ENCODE data around the gene VCL.
"Not testable (repeated sequence)": the region's sequence is repeated elsewhere in the genome, so short reads cannot be mapped to it uniquely, and the experiment has no call there.

The VCL gene

GRCh38 chr10:74006269-74006668 is 8.4 kb downstream of the VCL start:
- DNase-seq (ENCODE audit: low read depth in 2 of 2): no peak

DNA sequence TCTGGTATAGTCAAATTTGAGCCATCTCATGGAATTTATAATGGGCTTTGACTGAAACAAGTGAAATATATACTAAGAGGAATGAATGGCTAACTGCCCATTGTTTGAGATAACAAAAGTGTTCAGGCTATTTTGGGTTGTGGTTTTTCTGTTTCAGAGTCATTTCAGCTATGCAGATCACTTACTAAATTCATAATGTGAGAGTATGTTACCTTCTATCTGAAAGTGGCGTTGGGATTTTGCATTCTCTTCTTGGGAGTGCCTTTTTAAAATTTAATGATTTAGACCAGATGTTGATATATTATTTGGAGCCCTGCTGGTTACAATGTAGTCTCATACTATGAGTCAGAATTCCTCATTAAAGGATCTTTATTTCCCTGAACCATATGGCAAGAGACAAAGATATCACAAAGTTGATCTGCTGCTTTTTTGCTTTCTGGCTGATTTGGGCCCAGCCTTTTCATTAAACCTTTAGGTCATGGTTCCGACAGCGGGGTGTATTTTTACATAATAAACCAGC is 10.4 kb downstream of the VCL start:
- no peak for DNase-seq (ENCODE audit: low read depth in 2 of 2)

DNA sequence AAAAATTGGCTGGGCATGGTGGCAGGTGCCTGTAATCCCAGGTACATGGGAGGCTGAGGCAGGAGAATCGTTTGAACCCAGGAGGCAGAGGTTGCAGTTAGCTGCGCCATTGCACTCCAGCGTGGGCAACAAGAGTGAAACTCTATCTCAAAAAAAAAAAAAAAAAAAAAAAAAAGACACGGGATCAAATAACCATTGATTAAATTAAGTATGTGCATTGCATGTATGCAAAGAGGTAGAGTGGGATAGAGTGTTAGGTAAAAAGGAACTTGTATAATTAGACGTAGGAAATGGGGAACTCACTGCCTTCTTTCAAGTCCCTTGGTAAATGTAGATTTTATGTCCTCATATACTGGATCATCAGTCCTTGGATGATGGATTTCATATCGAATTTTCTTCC is 13.1 kb downstream of the VCL start:
- no peak for DNase-seq (ENCODE audit: low read depth in 2 of 2)

DNA sequence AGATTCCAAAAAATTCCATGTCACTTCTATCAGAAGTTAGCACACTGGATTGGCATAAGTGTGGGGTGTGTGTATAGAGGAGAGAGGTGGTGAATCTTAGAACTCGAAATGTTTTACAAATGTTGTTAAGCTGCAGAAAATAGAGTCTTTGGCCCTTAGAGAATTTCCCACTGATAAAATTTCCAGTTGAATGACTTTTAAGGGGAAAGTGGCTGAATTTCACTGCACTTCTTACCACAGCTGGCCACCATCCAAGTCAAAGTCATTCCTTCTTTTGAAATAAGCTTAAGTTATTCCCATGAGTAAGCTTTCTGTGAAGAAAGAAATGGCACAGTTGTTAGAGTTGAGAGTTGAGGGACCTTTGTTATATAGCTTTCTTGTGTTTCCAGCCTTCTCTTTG is 13.9 kb downstream of the VCL start:
- DNase-seq (ENCODE audit: low read depth in 2 of 2): no peak

DNA sequence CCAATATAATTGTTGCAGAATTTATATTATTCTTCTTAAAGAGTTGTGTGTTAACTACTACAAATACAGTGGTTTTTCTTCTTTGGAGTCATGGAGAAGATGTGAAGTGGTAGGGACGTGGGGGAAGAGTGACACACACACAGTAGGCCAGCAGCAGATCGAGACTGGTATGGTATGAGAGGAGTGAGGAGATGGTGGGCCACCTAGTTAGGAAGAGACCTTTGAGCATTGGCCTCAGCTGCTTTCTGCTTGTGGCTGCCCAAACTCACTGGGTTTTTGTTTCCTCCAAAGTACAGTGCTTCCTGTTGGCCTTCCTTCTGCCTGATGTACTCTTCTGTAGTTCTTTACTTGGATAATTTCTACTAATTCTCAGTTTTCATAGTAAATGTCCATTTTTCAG is 14.6 kb downstream of the VCL start:
- DNase-seq (ENCODE audit: low read depth in 2 of 2): no peak

GRCh38 chr10:74013004-74013403 is 15.1 kb downstream of the VCL start:
- DNase-seq (ENCODE audit: low read depth in 2 of 2): no peak

- not testable (repeated sequence) for DNase-seq (ENCODE audit: low read depth in 2 of 2)
Observed at GRCh38 chr10:74014574-74014973, 16.7 kb downstream of the VCL start.

DNA sequence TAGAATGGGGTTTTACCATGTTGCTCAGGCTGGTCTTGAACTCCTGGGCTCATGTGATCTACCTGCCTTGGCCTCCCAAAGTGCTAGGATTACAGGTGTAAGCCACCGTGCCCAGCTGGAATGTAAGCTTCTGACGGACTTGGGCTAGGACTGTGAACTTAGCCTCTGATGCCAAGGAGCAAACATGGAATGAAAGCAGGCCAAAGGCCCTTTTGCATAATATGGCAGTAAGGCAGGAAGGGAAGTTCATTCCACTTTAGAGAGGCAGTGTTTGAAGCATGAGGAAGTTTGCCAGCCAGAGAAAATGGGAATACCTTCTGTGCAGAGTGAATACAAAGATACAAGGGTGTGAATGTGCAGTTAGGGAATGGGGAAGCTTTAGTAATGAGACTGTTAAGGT is 20.3 kb downstream of the VCL start:
- no peak for DNase-seq (ENCODE audit: low read depth in 2 of 2)

- no peak for DNase-seq (ENCODE audit: low read depth in 2 of 2)
Observed at GRCh38 chr10:74021248-74022055, 23.5 kb downstream of the VCL start.

DNA sequence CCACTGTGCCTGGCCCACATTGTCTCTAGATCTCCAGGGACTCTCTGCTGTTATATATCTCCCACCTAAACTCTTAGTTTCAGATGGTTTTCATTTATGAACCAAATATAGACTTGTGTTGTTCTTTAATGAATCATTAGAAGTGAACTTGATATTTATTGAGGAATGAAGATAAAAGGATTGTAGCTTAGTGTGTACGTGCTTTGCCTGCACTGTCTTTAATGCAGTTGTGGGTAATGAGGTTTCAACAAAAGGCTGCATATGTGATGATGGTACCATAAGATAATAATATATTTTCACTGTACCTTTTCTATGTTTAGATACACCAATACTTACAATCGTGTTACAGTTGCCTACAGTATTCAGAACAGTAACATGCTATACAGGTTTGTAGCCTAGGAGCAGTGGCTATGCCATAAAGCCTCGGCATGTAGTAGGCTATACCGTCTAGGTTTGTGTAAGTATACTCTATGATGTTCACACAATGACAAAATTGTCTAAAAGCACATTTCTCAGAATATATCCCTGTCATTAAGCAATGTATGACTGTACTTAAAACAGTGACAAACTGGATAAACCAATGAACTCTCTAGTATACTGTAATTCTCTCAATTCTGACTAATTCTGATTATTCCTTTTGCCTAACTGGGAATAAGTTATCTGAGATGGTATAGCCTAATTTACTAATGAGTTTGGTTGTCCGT is 25.2 kb downstream of the VCL start:
- DNase-seq (ENCODE audit: low read depth in 2 of 2): no peak

- DNase-seq (ENCODE audit: low read depth in 2 of 2): no peak
Observed at GRCh38 chr10:74024600-74024999, 26.7 kb downstream of the VCL start.

DNA sequence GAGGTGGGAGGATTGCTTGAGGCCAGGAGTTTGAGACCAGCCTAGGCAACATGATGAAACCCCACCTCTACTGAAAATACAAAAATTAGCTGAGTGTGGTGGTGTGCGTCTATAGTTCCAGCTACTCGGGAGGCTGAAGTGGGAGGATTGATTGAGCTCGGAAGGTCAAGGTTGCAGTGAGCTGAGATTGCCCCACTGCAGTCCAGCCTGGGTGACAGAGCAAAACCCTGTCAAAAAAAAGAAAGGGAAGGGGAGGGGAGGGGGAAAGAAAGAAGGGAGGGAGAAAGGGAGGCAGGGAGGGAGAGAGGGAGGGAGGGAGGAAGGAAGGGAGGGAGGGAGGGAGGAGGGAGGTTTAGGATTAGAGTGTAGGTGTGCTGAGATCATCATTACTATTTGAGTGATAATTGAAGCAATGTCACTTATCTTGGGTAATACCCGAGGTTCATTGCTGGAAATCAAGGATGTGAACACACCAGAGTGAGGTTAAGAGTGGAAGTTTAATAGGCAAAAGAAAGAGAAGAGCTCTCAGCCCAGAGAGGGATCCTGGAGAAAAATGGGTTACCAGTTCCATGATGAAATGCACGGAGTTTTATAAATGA is 27.6 kb downstream of the VCL start:
- DNase-seq (ENCODE audit: low read depth in 2 of 2): no peak

GRCh38 chr10:74026428-74027015 is 28.6 kb downstream of the VCL start:
- DNase-seq (ENCODE audit: low read depth in 2 of 2): no peak

GRCh38 chr10:74027702-74028101 is 29.8 kb downstream of the VCL start:
- DNase-seq (ENCODE audit: low read depth in 2 of 2): no peak

DNA sequence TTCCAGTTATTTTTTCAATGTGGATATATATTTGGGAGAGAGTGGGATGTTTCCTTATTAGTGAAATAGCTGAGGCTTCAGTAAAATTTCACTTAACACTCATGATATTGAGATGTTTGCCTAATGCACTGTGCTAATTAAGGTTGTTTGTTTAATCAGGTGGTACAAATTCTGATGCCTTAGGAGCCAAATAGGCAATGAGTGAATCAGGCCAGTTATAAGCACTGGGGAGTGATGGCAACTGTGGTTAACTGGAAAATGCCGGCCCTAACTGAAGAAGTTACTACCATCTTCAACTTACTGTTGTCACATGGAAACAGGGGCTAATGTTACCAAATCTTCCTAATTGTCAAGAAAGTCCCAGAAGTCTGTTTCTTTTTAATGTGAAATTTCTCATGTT is 32.0 kb downstream of the VCL start:
- DNase-seq (ENCODE audit: low read depth in 2 of 2): no peak

DNA sequence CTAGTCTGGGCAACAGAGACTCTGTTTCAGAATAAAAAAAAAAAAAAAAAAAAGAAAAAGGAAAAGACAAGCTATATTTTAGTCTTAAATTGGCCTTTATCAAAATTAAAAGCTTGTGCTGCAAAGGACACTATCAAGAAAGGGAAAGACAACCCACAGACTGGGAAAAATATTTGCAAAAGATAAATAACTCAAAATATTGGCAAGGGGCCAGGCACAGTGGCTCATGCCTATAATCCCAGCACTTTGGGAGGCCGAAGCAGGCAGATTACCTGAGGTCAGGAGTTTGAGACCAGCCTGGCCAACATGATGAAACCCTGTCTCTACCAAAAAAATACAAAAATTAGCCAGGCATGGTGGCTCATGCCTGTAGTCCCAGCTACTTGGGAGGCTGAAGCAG is 34.3 kb downstream of the VCL start:
- DNase-seq (ENCODE audit: low read depth in 2 of 2): not testable (repeated sequence)

DNA sequence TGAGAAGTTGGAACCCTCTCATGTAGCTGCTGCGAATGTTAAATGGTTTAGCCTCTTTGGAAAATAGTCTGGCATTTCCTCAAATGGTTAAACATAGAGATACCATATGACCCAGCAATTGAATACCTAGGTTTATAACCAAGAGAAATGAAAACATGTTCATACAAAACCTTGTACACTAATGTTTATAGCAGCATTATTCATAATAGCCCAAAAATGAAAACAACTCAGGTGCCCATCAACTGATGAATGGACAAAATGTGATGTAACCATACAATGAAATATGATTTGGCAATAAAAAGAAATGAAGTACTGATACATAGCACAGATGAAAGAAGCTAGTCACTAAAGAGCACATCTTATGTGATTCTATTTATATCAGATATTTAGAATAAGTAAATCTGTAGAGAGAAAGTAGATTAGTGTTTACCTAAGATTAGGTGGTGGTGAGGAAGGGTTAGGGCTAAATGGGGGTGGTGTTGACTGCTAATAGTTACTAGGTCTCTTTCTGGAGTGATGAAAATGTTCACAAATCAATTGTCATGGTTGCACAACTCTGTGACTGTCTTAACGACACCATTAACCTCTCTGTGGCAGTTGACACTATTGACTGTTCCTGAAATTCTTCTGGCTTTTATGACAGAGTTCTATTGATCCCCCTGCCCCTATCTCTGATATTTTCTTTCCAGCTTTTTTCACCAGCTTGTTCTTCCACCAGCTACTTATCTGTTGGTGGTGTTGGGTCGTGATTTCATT is 35.2 kb downstream of the VCL start:
- no peak for DNase-seq (ENCODE audit: low read depth in 2 of 2)

DNA sequence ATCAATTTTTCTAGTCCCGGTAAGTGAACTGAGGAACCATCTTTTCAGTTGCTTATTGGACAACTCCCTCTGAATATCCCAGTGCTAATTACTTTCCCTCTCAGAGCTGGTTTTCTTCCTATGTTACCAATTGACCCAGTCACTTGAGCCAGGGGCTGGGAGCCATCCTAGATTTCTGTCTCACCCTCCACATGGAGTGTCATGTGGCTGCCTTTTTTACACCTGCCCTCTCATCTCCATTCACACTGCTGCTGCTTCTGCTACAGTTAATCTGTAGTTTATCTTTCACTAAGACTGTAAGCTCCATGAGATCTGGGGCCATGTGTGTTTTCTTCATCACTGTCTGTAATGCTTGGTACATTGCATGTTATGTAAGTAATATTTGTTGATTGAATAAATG is 35.8 kb downstream of the VCL start:
- DNase-seq (ENCODE audit: low read depth in 2 of 2): no peak

DNA sequence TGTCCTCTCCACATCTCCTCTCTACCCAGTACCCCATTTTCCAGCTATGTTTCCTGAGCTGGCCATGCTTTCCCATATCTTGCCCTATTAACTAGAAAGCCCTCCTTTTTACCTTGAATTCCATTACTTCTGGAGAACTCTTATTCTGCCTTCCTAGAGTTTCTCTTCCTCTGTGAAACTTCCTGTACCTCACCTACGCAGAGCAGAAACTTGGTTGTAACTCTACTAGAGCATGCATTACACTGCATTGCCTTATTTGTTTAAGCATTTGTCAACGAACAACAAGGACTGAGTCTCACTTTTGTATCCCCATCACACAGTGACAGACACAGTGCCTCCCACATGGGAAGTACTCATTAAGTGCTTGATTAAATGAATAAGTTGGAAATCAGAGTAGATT is 36.4 kb downstream of the VCL start:
- DNase-seq (ENCODE audit: low read depth in 2 of 2): no peak

DNA sequence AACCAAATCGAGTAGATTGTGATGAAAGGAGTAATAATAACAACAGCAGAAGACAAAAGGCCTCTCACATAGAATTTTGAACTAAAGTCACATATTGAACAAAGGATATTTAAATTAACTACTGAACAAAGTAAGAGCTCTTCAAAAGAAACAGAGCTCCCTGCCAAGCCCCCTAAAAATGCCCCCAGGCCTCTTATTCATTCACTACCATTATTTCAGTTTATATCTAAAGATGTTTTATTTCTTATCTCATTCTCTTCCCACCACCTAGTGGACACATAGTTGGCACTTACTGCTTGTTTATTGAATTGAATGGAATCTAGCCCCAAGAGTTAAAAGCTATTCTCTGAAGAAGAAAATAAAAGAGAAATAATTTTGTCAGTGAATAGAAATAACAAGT is 37.4 kb downstream of the VCL start:
- no peak for DNase-seq (ENCODE audit: low read depth in 2 of 2)

GRCh38 chr10:74036474-74036873 is 38.6 kb downstream of the VCL start:
- DNase-seq (ENCODE audit: low read depth in 2 of 2): no peak
